Activated CD8-positive, alpha-beta memory T cell treated with anti-CD3 and anti-CD28 coated beads, Interleukin-2, amount 10 ng/mL, durations not matched to agents 7 days and 5 days (primary cell): Measurements from ENCODE around the gene CEP350. TPM values are rescaled to one million over a fixed set of nuclear protein-coding genes. Genes with fewer than 3 reads are reported as not detected.
"Not testable (repeated sequence)": the region's sequence is repeated elsewhere in the genome, so short reads cannot be mapped to it uniquely, and the experiment has no call there.

Experiments
- ATAC-seq: fragments of 150-1000 bp; cut with Tn5 transposase; one replicate; pipeline ENCODE4 v1.10.0; 2021; ENCODE audit warnings: moderate library complexity
- CTCF ChIA-PET: fragments of 350-600 bp; sonication (Branson Sonifier 250); formaldehyde crosslinking; loops from one replicate; lab custom pipeline; 2021; ENCODE audit warnings: antibody characterized with exemption; lab: Charles Lee
- DNase-seq: peaks from one replicate; pipeline ENCODE4 v3.0.0-alpha.2; 2020
- H3K27ac Mint-ChIP-seq: one replicate; pipeline ENCODE4 v1.8.0; 2021; ENCODE audit warnings: mild to moderate bottlenecking, mixed read lengths
- H3K27me3 Mint-ChIP-seq: one replicate; pipeline ENCODE4 v1.8.0; 2021; ENCODE audit warnings: mixed read lengths
- H3K36me3 Mint-ChIP-seq: one replicate; pipeline ENCODE4 v1.8.0; 2021; ENCODE audit warnings: mild to moderate bottlenecking, mixed read lengths
- H3K4me1 Mint-ChIP-seq: one replicate; pipeline ENCODE4 v1.8.0; 2021; ENCODE audit warnings: mixed read lengths
- H3K4me3 Mint-ChIP-seq: one replicate; pipeline ENCODE4 v1.8.0; 2021; ENCODE audit warnings: mild to moderate bottlenecking, moderate library complexity, mixed read lengths
- H3K9me3 Mint-ChIP-seq: one replicate; pipeline ENCODE4 v1.8.0; 2022; ENCODE audit warnings: low read depth, mixed read lengths
- total RNA-seq, 2 experiments: library from RNA; stranded (reverse); gene quantifications; one replicate each; pipeline ENCODE4 v1.2.3, GENCODE V29; 2021

CEP350 gene
- total RNA-seq, 2 experiments from 2014 or later: 50.7 to 61.7 TPM

- DNase-seq: no peak
- Mint-ChIP-seq H3K4me1 (peaks cover 13% of the 10 kb centered on the region), H3K9me3 (no peaks in the 10 kb centered on the region), H3K27me3 (no peaks in the 10 kb centered on the region), H3K27ac (no peak overlapping the region), H3K36me3 (peaks cover 28% of the 10 kb centered on the region), H3K4me3 (no peak overlapping the region)
- ATAC-seq: no peak
- CTCF ChIA-PET: interaction anchor here (1.3 kb wide), 1 partner anchor 18 kb away, joined by 3 read pairs; no protein-coding TSS in a partner anchor
Measured at GRCh38 chr1:180103819-180104218, 149.2 kb downstream of the CEP350 start.

GRCh38 chr1:180112091-180112490 lies 157.5 kb downstream of the CEP350 start:
- H3K4me3 Mint-ChIP-seq: no peak overlapping the region
- CTCF ChIA-PET: no interaction called here
- H3K9me3 Mint-ChIP-seq: no peaks in the 10 kb centered on the region
- no peaks in the 10 kb centered on the region for H3K27me3 Mint-ChIP-seq
- no peak overlapping the region for H3K27ac Mint-ChIP-seq
- ATAC-seq (no peak), DNase-seq (no peak)
- H3K4me1 Mint-ChIP-seq: peaks cover 4% of the 10 kb centered on the region
- H3K36me3 Mint-ChIP-seq: peaks cover 30% of the 10 kb centered on the region

GRCh38 chr1:180112984-180113647 lies 158.5 kb downstream of the CEP350 start:
- Mint-ChIP-seq H3K4me3 (no peak overlapping the region), H3K4me1 (peaks cover 4% of the 10 kb centered on the region), H3K27ac (no peak overlapping the region), H3K27me3 (no peaks in the 10 kb centered on the region), H3K9me3 (no peaks in the 10 kb centered on the region), H3K36me3 (peaks cover 29% of the 10 kb centered on the region)
- CTCF ChIA-PET: interaction anchor here (0.6 kb wide), 1 partner anchor 11 kb away, joined by 3 read pairs; no protein-coding TSS in a partner anchor
- DNase-seq: no peak
- no peak for ATAC-seq

GRCh38 chr1:180114396-180114945 lies 159.9 kb downstream of the CEP350 start:
- Mint-ChIP-seq H3K4me1 (peaks cover 4% of the 10 kb centered on the region), H3K27ac (no peak overlapping the region), H3K4me3 (no peak overlapping the region), H3K27me3 (no peaks in the 10 kb centered on the region), H3K36me3 (peaks cover 29% of the 10 kb centered on the region), H3K9me3 (no peaks in the 10 kb centered on the region)
- CTCF ChIA-PET: no interaction called here
- no peak for DNase-seq
- no peak for ATAC-seq

- Mint-ChIP-seq H3K4me1 (peaks cover 3% of the 10 kb centered on the region), H3K9me3 (no peaks in the 10 kb centered on the region), H3K27ac (no peak overlapping the region), H3K36me3 (peaks cover 14% of the 10 kb centered on the region), H3K27me3 (no peaks in the 10 kb centered on the region), H3K4me3 (no peak overlapping the region)
- no peak for DNase-seq
- CTCF ChIA-PET: no interaction called here
- ATAC-seq: no peak
Measured at GRCh38 chr1:180116964-180117763, 162.6 kb downstream of the CEP350 start.

- Mint-ChIP-seq H3K4me3 (no peak overlapping the region), H3K27ac (no peak overlapping the region), H3K9me3 (no peaks in the 10 kb centered on the region), H3K4me1 (no peaks in the 10 kb centered on the region), H3K27me3 (no peaks in the 10 kb centered on the region), H3K36me3 (peaks cover 9% of the 10 kb centered on the region)
- no peak for DNase-seq
- CTCF ChIA-PET: no interaction called here
- no peak for ATAC-seq
Measured at GRCh38 chr1:180117764-180118116, 163.1 kb downstream of the CEP350 start.

GRCh38 chr1:180119837-180120236 lies 165.2 kb downstream of the CEP350 start:
- Mint-ChIP-seq H3K4me3 (no peak overlapping the region), H3K27me3 (no peaks in the 10 kb centered on the region), H3K27ac (no peak overlapping the region), H3K4me1 (no peaks in the 10 kb centered on the region), H3K36me3 (peaks cover 5% of the 10 kb centered on the region), H3K9me3 (no peaks in the 10 kb centered on the region)
- CTCF ChIA-PET: interaction anchor here (1.2 kb wide), 1 partner anchor 13 kb away, joined by 3 read pairs; no protein-coding TSS in a partner anchor
- no peak for ATAC-seq
- no peak for DNase-seq

- H3K4me3 Mint-ChIP-seq: no peak overlapping the region
- H3K36me3 Mint-ChIP-seq: no peaks in the 10 kb centered on the region
- no peak overlapping the region for H3K27ac Mint-ChIP-seq
- DNase-seq (no peak), ATAC-seq (no peak)
- H3K9me3 Mint-ChIP-seq: no peaks in the 10 kb centered on the region
- CTCF ChIA-PET: interaction anchor here (0.7 kb wide), 1 partner anchor 10 kb away, joined by 3 read pairs; no protein-coding TSS in a partner anchor
- no peaks in the 10 kb centered on the region for H3K4me1 Mint-ChIP-seq
- H3K27me3 Mint-ChIP-seq: no peaks in the 10 kb centered on the region
Measured at GRCh38 chr1:180123463-180123936, 168.9 kb downstream of the CEP350 start.

GRCh38 chr1:180130651-180131050 lies 176.0 kb downstream of the CEP350 start:
- Mint-ChIP-seq H3K9me3 (no peaks in the 10 kb centered on the region), H3K4me1 (peaks cover 7% of the 10 kb centered on the region), H3K27me3 (peaks cover 9% of the 10 kb centered on the region), H3K4me3 (no peak overlapping the region), H3K27ac (no peak overlapping the region), H3K36me3 (no peaks in the 10 kb centered on the region)
- ATAC-seq (no peak), DNase-seq (no peak)
- CTCF ChIA-PET: no interaction called here

GRCh38 chr1:180131510-180131909 lies 176.9 kb downstream of the CEP350 start:
- Mint-ChIP-seq H3K36me3 (no peaks in the 10 kb centered on the region), H3K27ac (no peak overlapping the region), H3K27me3 (peaks cover 16% of the 10 kb centered on the region), H3K4me3 (no peak overlapping the region), H3K9me3 (no peaks in the 10 kb centered on the region), H3K4me1 (peaks cover 7% of the 10 kb centered on the region)
- ATAC-seq: peak; percentile 64
- CTCF ChIA-PET: interaction anchor here (1.0 kb wide), 1 partner anchor 48 kb away, joined by 3 read pairs; no protein-coding TSS in a partner anchor
- DNase-seq: peak; percentile 51

GRCh38 chr1:180133193-180133592 lies 178.6 kb downstream of the CEP350 start:
- Mint-ChIP-seq H3K4me1 (peaks cover 7% of the 10 kb centered on the region), H3K27me3 (peaks cover 26% of the 10 kb centered on the region), H3K27ac (no peak overlapping the region), H3K9me3 (no peaks in the 10 kb centered on the region), H3K36me3 (no peaks in the 10 kb centered on the region), H3K4me3 (no peak overlapping the region)
- DNase-seq (no peak), ATAC-seq (no peak)
- CTCF ChIA-PET: no interaction called here

- H3K36me3 Mint-ChIP-seq, H3K27ac Mint-ChIP-seq, ATAC-seq, H3K9me3 Mint-ChIP-seq, DNase-seq, H3K4me1 Mint-ChIP-seq, H3K4me3 Mint-ChIP-seq, CTCF ChIA-PET: not testable (repeated sequence)
- peaks cover 26% of the 10 kb centered on the region for H3K27me3 Mint-ChIP-seq
Measured at GRCh38 chr1:180133688-180134087, 179.1 kb downstream of the CEP350 start.

- Mint-ChIP-seq H3K4me3 (no peak overlapping the region), H3K27ac (no peak overlapping the region), H3K4me1 (peaks cover 7% of the 10 kb centered on the region), H3K27me3 (peaks cover 26% of the 10 kb centered on the region), H3K9me3 (no peaks in the 10 kb centered on the region), H3K36me3 (no peaks in the 10 kb centered on the region)
- DNase-seq (no peak), ATAC-seq (no peak)
- CTCF ChIA-PET: interaction anchor here (1.1 to 1.3 kb wide), 2 partner anchors 10 to 25 kb away, joined by 3 to 5 read pairs; no protein-coding TSS in a partner anchor
Measured at GRCh38 chr1:180135535-180135934, 180.9 kb downstream of the CEP350 start.
